Measurements from ENCODE around the gene TRPM2. TPM values are rescaled to one million over a fixed set of nuclear protein-coding genes. Genes with fewer than 3 reads are reported as not detected.
A peak's percentile ranks its signal among the peaks of the same experiment; 100 is the strongest.
"Not testable (repeated sequence)": the region's sequence is repeated elsewhere in the genome, so short reads cannot be mapped to it uniquely, and the experiment has no call there.

TRPM2 gene
- total and polyA plus RNA-seq, 3 experiments from 2014 or later = 1.9 to 2.6 (median 2.4) TPM

DNA sequence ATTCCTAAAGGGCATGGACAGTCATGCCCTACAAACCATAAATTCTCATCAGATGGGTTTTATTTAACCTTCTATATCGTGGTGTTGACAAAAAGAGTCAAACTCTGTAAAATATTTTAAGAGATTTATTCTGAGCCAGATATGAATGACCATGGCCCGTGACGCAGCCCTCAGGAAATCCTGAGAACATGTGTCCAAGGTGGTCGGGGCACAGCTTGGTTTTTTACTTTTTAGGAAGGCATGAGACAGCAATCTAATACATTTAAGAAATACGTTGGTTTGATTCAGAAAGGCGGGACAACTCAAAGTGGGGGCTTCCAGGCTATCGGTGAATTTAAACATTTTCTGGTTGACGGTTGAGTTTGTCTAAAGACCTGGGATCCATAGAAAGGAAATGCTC lies 10.4 kb upstream of the TRPM2 start:
- CTCF ChIA-PET, POLR2A ChIA-PET, H3K36me3 Mint-ChIP-seq: not testable (repeated sequence)

DNA sequence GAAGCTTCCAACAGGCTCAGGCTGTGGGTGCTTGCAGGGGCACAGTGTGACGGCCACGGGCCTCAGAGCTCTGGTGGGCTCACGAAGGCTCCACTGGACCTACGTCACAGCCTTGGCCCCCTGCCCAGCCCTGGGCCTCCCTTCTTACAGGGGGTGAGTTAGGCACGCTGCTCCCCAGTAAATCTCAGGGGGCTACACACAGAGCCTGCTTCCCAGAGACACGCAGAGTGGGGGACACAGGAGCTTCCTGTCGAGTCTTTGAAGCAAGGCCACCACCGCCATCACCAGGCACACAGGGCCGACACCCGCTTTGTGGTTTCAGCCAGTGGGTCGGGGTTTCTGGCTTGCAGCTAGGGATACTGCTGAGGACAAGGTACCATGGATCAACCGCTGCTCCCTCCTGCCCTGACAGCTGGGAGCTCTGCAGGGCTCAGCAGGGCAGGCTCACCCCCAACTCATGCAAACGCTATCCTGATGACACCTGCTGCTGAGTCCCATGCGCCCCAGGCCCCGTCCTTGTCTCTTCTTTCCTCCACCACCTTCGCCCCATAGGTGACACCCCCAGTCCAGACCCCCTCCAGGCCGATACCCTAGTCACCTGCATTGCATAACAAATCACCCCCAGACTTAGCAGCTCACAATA lies 8.8 kb upstream of the TRPM2 start:
- POLR2A ChIA-PET = no interaction called here
- H3K4me3 Mint-ChIP-seq = no peak overlapping the region
- peak overlapping the region in 3 of 8 donors; percentile 12 to 88 (median 36) for H3K27ac Mint-ChIP-seq
- CTCF ChIA-PET = no interaction called here
- no peak for DNase-seq
- no peaks in the 10 kb centered on the region for H3K27me3 ChIP-seq (ENCODE audit: insufficient read depth, low read length, poor library complexity, severe bottlenecking)
- no peaks in the 10 kb centered on the region for H3K9me3 ChIP-seq (ENCODE audit: low read length)
- no peak overlapping the region for H3K4me3 ChIP-seq (ENCODE audit: low read length)
- no peaks in the 10 kb centered on the region for H3K36me3 Mint-ChIP-seq
- H3K4me1 ChIP-seq (ENCODE audit: insufficient read depth, low read length) = peaks cover 8% of the 10 kb centered on the region
- no peaks in the 10 kb centered on the region for H3K9me3 Mint-ChIP-seq
- peaks cover 11 to 19% (median 13%) of the 10 kb centered on the region in 3 donors for H3K4me1 Mint-ChIP-seq
- H3K27me3 Mint-ChIP-seq = peaks cover 6 to 12% of the 10 kb centered on the region in 2 donors
- no peaks in the 10 kb centered on the region for H3K36me3 ChIP-seq (ENCODE audit: insufficient read depth, low read length)
- H3K27ac ChIP-seq (ENCODE audit: low read depth, low read length) = no peak overlapping the region

More for the DNA sequence above, 10.4 kb upstream of the TRPM2 start:
- not testable (repeated sequence) for H3K9me3 Mint-ChIP-seq; H3K9me3 ChIP-seq (ENCODE audit: low read length); H3K36me3 ChIP-seq (ENCODE audit: insufficient read depth, low read length); H3K27me3 ChIP-seq (ENCODE audit: insufficient read depth, low read length, poor library complexity, severe bottlenecking); H3K27ac ChIP-seq (ENCODE audit: low read depth, low read length); H3K27me3 Mint-ChIP-seq; DNase-seq; H3K4me3 ChIP-seq (ENCODE audit: low read length)
- H3K4me3 Mint-ChIP-seq = peak overlapping the region in 1 of 7 donors; percentile 50
- H3K4me1 ChIP-seq (ENCODE audit: insufficient read depth, low read length) = peaks cover 15% of the 10 kb centered on the region
- H3K27ac Mint-ChIP-seq = peak overlapping the region in 2 of 8 donors; percentile 23 to 90
- H3K4me1 Mint-ChIP-seq = peaks cover 15 to 27% (median 20%) of the 10 kb centered on the region in 3 donors

DNA sequence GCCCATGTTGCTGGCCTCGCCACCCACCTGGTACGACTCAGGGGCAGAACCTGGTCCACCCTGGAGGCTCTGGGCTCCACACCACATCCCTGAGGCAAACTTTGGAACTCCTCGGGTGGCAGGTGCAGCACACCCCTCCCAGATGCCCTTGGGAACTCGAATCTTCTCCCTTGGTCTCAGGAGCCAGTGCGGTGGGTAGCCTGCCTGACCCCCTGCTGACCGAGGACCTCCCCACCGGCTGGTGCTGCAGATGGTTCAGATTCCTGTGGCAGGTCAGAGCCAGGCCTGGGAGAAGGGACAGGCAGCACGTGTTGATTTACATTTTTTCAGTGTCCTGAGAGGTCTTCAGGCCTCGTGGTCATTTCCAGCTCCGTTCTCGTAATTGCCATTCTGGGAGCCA lies 7.9 kb upstream of the TRPM2 start:
- Histone ChIP-seq H3K4me3 (ENCODE audit: low read length) (no peak overlapping the region), H3K36me3 (ENCODE audit: insufficient read depth, low read length) (no peaks in the 10 kb centered on the region), H3K4me1 (ENCODE audit: insufficient read depth, low read length) (no peaks in the 10 kb centered on the region), H3K27me3 (ENCODE audit: insufficient read depth, low read length, poor library complexity, severe bottlenecking) (no peaks in the 10 kb centered on the region), H3K27ac (ENCODE audit: low read depth, low read length) (no peak overlapping the region), H3K9me3 (ENCODE audit: low read length) (no peaks in the 10 kb centered on the region)
- Mint-ChIP-seq H3K27me3 (peaks cover 6 to 12% of the 10 kb centered on the region in 2 donors), H3K4me1 (peaks cover 5 to 11% (median 6%) of the 10 kb centered on the region in 3 donors), H3K4me3 (no peak overlapping the region), H3K36me3 (no peaks in the 10 kb centered on the region), H3K9me3 (no peaks in the 10 kb centered on the region), H3K27ac (no peak overlapping the region)
- CTCF ChIA-PET = no interaction called here
- POLR2A ChIA-PET = no interaction called here
- no peak for DNase-seq

DNA sequence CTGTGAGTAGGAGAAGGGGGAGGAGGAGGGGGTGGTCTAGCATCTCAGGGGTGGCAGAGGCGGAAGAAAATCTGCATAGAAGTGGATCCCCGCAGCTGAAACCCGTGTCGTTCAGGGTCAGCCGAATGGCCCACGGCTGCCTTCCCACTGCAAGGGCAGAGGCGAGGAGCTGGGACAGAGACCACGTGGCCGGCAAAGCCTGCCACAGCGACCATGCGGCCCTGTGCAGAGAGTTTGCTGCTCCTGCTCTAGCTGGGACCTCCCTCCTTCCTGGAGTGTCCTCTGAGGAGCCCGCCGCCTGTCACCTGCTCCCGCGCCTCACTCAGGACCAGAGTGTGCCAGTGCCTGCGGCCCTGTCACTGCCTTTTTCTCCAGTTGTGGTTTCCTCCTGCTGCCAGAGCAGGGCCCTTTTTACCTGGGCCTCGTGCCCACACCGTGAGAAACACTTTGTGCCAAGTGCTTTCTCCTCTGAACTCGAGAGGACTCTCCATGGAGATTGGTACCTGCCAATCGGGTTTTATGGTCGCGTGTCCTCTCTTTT lies 5.4 kb upstream of the TRPM2 start:
- Mint-ChIP-seq H3K27ac (no peak overlapping the region), H3K4me1 (peaks cover 8 to 15% (median 13%) of the 10 kb centered on the region in 3 donors), H3K36me3 (no peaks in the 10 kb centered on the region), H3K9me3 (no peaks in the 10 kb centered on the region), H3K27me3 (peaks cover 6 to 16% of the 10 kb centered on the region in 2 donors), H3K4me3 (no peak overlapping the region)
- DNase-seq = no peak
- Histone ChIP-seq H3K36me3 (ENCODE audit: insufficient read depth, low read length) (no peaks in the 10 kb centered on the region), H3K9me3 (ENCODE audit: low read length) (no peaks in the 10 kb centered on the region), H3K4me3 (ENCODE audit: low read length) (no peak overlapping the region), H3K27me3 (ENCODE audit: insufficient read depth, low read length, poor library complexity, severe bottlenecking) (peaks cover 4% of the 10 kb centered on the region), H3K27ac (ENCODE audit: low read depth, low read length) (no peak overlapping the region), H3K4me1 (ENCODE audit: insufficient read depth, low read length) (peaks cover 9% of the 10 kb centered on the region)
- ChIA-PET POLR2A (no interaction called here), CTCF (no interaction called here)

DNA sequence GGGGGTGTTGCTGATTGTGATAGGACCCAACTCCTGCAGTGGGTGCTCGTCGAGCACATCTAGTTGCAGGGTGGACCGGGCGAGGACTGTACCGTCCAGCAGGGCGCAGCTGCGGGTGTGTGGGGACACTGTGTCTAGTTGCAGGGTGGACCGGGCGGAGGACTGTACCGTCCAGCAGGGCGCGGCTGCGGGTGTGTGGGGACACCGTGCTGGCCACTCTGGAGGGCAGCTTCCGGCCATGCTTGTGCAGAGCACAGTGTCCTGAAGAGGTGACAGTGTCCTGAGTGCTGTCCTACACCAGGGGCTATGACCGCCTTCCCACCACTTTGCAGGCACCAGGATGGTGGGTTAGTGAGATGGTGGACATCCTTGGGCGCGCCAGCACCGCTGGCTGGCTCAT lies 4.6 kb upstream of the TRPM2 start:
- Histone ChIP-seq H3K36me3 (ENCODE audit: insufficient read depth, low read length) (no peaks in the 10 kb centered on the region), H3K4me1 (ENCODE audit: insufficient read depth, low read length) (peaks cover 17% of the 10 kb centered on the region), H3K9me3 (ENCODE audit: low read length) (no peaks in the 10 kb centered on the region), H3K27me3 (ENCODE audit: insufficient read depth, low read length, poor library complexity, severe bottlenecking) (peaks cover 4% of the 10 kb centered on the region), H3K27ac (ENCODE audit: low read depth, low read length) (no peak overlapping the region), H3K4me3 (ENCODE audit: low read length) (no peak overlapping the region)
- CTCF ChIA-PET = no interaction called here
- Mint-ChIP-seq H3K4me1 (peaks cover 17 to 20% (median 18%) of the 10 kb centered on the region in 3 donors), H3K36me3 (no peaks in the 10 kb centered on the region), H3K9me3 (no peaks in the 10 kb centered on the region), H3K27ac (no peak overlapping the region), H3K27me3 (peaks cover 9 to 16% of the 10 kb centered on the region in 2 donors), H3K4me3 (peak overlapping the region in 1 of 7 donors; percentile 48)
- no peak for DNase-seq
- POLR2A ChIA-PET = no interaction called here

DNA sequence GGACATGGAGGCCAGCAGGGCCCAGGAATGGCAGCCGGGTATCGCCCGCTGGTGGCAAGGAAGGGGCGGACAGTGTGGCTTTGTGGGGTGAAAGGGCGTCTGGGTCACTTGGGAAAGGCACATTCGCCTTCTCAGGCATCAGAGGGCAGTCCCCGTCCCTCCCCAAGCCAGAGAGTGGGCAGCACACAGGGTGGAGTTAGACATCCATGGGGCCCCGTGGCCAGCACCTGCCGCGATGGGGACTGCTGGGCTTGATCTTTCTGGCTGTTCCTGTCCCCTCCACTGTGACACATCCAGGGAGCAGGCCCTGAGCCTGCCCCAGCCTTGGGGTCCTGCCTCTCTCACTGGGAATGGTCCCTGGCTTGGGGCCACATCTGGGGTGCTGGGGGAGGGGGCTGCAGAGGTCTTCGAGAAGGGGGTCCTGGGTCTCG lies 4.0 kb upstream of the TRPM2 start:
- H3K27ac Mint-ChIP-seq = no peak overlapping the region
- H3K4me1 ChIP-seq (ENCODE audit: insufficient read depth, low read length) = peaks cover 23% of the 10 kb centered on the region
- H3K9me3 ChIP-seq (ENCODE audit: low read length) = no peaks in the 10 kb centered on the region
- no peaks in the 10 kb centered on the region for H3K36me3 ChIP-seq (ENCODE audit: insufficient read depth, low read length)
- no peaks in the 10 kb centered on the region for H3K9me3 Mint-ChIP-seq
- H3K4me3 Mint-ChIP-seq = no peak overlapping the region
- ChIA-PET CTCF (no interaction called here), POLR2A (no interaction called here)
- peaks cover 4% of the 10 kb centered on the region for H3K27me3 ChIP-seq (ENCODE audit: insufficient read depth, low read length, poor library complexity, severe bottlenecking)
- DNase-seq = no peak
- H3K27me3 Mint-ChIP-seq = peaks cover 9 to 16% of the 10 kb centered on the region in 2 donors
- no peaks in the 10 kb centered on the region for H3K36me3 Mint-ChIP-seq
- H3K27ac ChIP-seq (ENCODE audit: low read depth, low read length) = no peak overlapping the region
- no peak overlapping the region for H3K4me3 ChIP-seq (ENCODE audit: low read length)
- H3K4me1 Mint-ChIP-seq = peaks cover 23 to 25% (median 23%) of the 10 kb centered on the region in 3 donors

DNA sequence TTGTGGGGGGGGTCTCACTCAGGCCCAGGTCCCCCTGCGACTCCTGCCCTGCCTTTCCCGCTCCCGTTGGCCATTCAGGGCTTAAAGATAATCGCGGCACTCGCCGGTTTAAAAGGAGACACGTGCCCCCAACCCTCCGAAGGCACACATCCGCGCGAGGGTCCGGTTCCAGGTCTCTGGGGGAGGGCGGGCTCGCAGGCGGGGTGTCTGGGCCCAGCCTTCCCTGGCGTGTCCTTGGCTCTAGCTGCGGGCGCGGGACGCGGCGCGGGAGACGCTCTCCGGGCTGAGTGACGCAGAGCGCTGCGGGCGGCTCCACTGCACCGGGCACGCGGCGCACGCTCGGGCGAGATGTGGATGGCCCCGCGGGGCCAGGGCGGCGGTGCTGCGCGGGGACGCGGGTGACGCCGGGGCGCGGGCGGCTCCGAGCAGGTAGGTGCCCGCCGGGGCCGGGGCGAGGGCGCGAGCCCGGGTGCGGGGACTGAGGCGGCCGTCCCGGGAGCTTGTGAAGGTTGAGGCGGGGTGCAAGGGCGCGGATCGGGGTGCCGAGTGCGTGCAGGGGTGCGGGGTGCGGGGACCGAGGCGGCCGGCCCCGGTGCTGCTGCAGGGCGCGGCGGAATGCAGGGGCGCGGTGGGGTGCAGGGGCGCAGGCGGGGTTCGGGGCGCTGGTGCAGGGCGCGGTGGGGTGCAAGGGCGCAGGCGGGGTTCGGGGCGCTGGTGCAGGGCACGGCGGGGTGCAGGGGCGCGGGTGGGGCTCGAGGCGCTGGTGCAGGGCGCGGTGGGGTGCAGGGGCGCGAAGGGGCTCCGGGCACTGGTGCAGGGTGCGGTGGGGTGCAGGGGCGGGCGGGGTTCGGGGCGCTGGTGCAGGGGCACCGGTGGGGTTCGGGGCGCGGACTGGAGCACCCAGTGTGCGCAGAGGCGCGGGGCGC lies 3.3 kb upstream of the TRPM2 start:
- ChIA-PET CTCF (no interaction called here), POLR2A (no interaction called here)
- Mint-ChIP-seq H3K4me1 (peaks cover 28 to 30% (median 30%) of the 10 kb centered on the region in 3 donors), H3K27ac (no peak overlapping the region), H3K36me3 (no peaks in the 10 kb centered on the region), H3K9me3 (no peaks in the 10 kb centered on the region), H3K27me3 (peaks cover 9 to 16% of the 10 kb centered on the region in 2 donors), H3K4me3 (no peak overlapping the region)
- Histone ChIP-seq H3K9me3 (ENCODE audit: low read length) (no peaks in the 10 kb centered on the region), H3K4me1 (ENCODE audit: insufficient read depth, low read length) (peaks cover 30% of the 10 kb centered on the region), H3K27me3 (ENCODE audit: insufficient read depth, low read length, poor library complexity, severe bottlenecking) (peaks cover 4% of the 10 kb centered on the region), H3K4me3 (ENCODE audit: low read length) (no peak overlapping the region), H3K36me3 (ENCODE audit: insufficient read depth, low read length) (no peaks in the 10 kb centered on the region), H3K27ac (ENCODE audit: low read depth, low read length) (no peak overlapping the region)
- DNase-seq = no peak

Data from CD8-positive, alpha-beta memory T cell (primary cell).